Lung (tissue), 12 donors: Measurements from ENCODE around the gene CDH13. TPM values are rescaled to one million over a fixed set of nuclear protein-coding genes. Genes with fewer than 3 reads are reported as not detected.

ENCODE experiments used
- ATAC-seq: fragments of 200-7000 bp; cut with Tn5 transposase; one replicate; pipeline ENCODE4 v1.9.1; 2020; ENCODE audit warnings: moderate number of reproducible peaks; ENCODE audit not compliant: insufficient read depth, low FRiP score
- DNase-seq, 3 donors: peaks; one replicate each; pipeline ENCODE4 v3.0.0-alpha.2; 2013 to 2017
- H3K27ac ChIP-seq, 2 donors: one replicate each; pipeline ENCODE4 v1.5.1; 2013; ENCODE audit warnings: mild to moderate bottlenecking in 2 of 2, moderate library complexity in 2 of 2, control low read depth in 1 of 2, inconsistent platforms in 1 of 2, low read depth in 1 of 2, low read length in 1 of 2
- H3K27me3 ChIP-seq, 3 donors: one replicate each; pipeline ENCODE4 v1.5.1; 2013; ENCODE audit warnings: low read length in 2 of 3; ENCODE audit not compliant: control insufficient read depth in 3 of 3, insufficient read depth in 3 of 3
- H3K36me3 ChIP-seq, 4 donors: one replicate each; pipeline ENCODE4 v1.5.1; 2013; ENCODE audit warnings: low read length in 4 of 4, mild to moderate bottlenecking in 1 of 4, moderate library complexity in 1 of 4; ENCODE audit not compliant: control insufficient read depth in 4 of 4, insufficient read depth in 4 of 4
- H3K4me1 ChIP-seq, 5 donors: one replicate each; pipeline ENCODE4 v1.5.1; 2013; ENCODE audit warnings: low read length in 5 of 5, mild to moderate bottlenecking in 2 of 5, moderate library complexity in 1 of 5; ENCODE audit not compliant: control insufficient read depth in 5 of 5, insufficient read depth in 5 of 5
- H3K4me3 ChIP-seq: one replicate; pipeline ENCODE4 v1.5.1; 2013; ENCODE audit warnings: mild to moderate bottlenecking, control low read depth, moderate library complexity
- H3K9ac ChIP-seq, 2 donors: one replicate each; pipeline ENCODE4 v1.5.1; 2013; ENCODE audit warnings: low read length in 2 of 2, control low read depth in 1 of 2; ENCODE audit not compliant: insufficient read depth in 1 of 2
- H3K9me3 ChIP-seq, 4 donors: one replicate each; pipeline ENCODE4 v1.5.1; 2013; ENCODE audit warnings: low read length in 3 of 4, mild to moderate bottlenecking in 1 of 4, moderate library complexity in 1 of 4; ENCODE audit not compliant: control insufficient read depth in 4 of 4, insufficient read depth in 3 of 4
- WGBS, 2 donors: extraction: QIAGEN DNeasy Blood & Tissue Kit; methylation state at CpG; one replicate each; pipeline ENCODE4 v1.1.7; 2013; 5-methylcytosine and 5-hydroxymethylcytosine counted together
- polyA plus RNA-seq, 2 donors: library from polyadenylated mRNA; stranded (reverse); fragments of 200-250 nt; gene quantifications; one replicate each; pipeline ENCODE4 v1.2.1, GENCODE V29; 2013
- total RNA-seq, 2 donors: library from RNA; depleted of rRNA in 1 of 2; stranded (reverse); fragments of >200 nt in 1 of 2; gene quantifications; one replicate each; pipeline ENCODE4 v1.2.1, GENCODE V29; 2014 to 2021
- TF ChIP-seq, protein P1 (sequence below): IDR thresholded peaks from 2 replicates; pipeline ENCODE4 v1.5.1; 2012; ENCODE audit warnings: mild to moderate bottlenecking; ENCODE audit errors: control extremely low read depth, extremely low read depth
- donor health status: control.
- donor health status: control.
- donor health status: Bipolar disorder and iron deficiency.
- donor health status: healthy.
- donor health status: DM: yes; HTN: yes; CAD: no.

The CDH13 gene
- total and polyA plus RNA-seq, 4 donors, result 2.1 to 12.3 (median 7.3) TPM

DNA sequence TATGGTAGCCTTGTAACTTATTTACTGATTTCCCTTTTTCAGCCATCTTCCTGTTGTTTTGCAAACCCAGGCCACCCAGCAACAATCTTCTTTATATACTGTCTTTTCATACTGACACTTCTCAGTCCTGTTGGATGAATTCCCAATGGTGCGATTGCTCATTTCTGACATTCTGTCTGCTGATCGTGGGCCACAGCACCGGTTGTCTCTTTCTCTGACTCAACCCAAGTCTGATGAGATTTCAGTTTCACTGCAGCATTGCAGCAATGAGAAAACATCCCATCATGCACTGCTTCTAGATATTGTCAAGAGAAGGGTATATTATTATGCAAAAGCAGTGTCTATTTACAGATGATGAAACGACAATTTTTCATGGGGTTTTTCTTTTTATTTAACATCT lies 831.8 kb downstream of the CDH13 start:
- H3K27ac ChIP-seq, result no peak overlapping the region
- DNase-seq (no peak), ATAC-seq (no peak)
- H3K36me3 ChIP-seq, result no peaks in the 10 kb centered on the region
- peaks cover 0 to 3% (median 0%) of the 10 kb centered on the region in 3 donors for H3K27me3 ChIP-seq
- H3K9ac ChIP-seq, result no peak overlapping the region
- H3K9me3 ChIP-seq, result no peaks in the 10 kb centered on the region
- H3K4me1 ChIP-seq, result no peaks in the 10 kb centered on the region
- TF ChIP-seq, protein P1, sequence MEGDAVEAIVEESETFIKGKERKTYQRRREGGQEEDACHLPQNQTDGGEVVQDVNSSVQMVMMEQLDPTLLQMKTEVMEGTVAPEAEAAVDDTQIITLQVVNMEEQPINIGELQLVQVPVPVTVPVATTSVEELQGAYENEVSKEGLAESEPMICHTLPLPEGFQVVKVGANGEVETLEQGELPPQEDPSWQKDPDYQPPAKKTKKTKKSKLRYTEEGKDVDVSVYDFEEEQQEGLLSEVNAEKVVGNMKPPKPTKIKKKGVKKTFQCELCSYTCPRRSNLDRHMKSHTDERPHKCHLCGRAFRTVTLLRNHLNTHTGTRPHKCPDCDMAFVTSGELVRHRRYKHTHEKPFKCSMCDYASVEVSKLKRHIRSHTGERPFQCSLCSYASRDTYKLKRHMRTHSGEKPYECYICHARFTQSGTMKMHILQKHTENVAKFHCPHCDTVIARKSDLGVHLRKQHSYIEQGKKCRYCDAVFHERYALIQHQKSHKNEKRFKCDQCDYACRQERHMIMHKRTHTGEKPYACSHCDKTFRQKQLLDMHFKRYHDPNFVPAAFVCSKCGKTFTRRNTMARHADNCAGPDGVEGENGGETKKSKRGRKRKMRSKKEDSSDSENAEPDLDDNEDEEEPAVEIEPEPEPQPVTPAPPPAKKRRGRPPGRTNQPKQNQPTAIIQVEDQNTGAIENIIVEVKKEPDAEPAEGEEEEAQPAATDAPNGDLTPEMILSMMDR, result no peak
- H3K4me3 ChIP-seq, result no peak overlapping the region
- WGBS, 2 donors, result 80 to 81% methylated on average over 4 of the region's 4 CpGs

DNA sequence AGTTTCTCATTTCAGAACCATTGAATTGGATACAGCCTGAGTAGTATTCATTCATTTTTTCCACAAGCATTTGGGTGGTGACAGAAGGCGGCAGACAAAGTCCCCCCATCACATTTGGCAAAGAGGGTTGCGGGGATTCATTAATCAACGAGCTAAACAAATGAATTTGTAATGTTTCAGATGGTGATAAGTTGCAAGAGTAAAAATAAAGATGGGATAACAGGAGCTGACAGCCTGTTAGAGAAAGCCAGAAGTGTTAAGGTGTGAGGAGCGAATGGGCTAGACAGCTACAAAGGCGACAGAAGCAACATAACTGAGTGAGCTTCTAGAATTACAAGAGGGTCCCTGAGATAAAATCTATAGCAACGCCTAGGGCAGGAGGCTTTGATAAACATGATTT lies 838.2 kb downstream of the CDH13 start:
- H3K4me3 ChIP-seq, result no peak overlapping the region
- peaks cover 0 to 3% (median 0%) of the 10 kb centered on the region in 3 donors for H3K27me3 ChIP-seq
- H3K27ac ChIP-seq, result no peak overlapping the region
- H3K9ac ChIP-seq, result no peak overlapping the region
- 54 to 67% methylated on average over 6 of the region's 6 CpGs for WGBS, 2 donors
- TF ChIP-seq, protein P1, result no peak
- ATAC-seq (no peak), DNase-seq (no peak)
- no peaks in the 10 kb centered on the region for H3K4me1 ChIP-seq
- H3K36me3 ChIP-seq, result no peaks in the 10 kb centered on the region
- H3K9me3 ChIP-seq, result no peaks in the 10 kb centered on the region

DNA sequence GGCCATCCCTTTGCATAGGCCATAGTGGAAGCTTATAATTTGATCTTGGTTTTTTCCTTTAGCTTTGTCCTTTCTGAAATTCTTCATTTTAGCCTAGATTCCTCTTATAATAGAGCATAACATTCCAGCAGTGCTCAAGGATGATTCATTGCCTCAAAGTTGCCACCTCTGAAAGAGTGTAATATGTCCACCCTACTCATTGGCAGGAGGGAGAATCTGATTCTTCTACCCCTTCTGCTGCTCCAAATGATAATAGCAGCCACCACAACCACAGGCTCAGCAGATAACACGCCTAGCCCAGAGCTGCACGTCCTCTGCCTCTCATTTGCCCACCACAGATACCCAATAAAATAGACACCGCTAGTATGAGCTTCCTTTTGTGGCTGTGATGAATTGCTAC lies 843.6 kb downstream of the CDH13 start:
- DNase-seq, result no peak
- Histone ChIP-seq H3K27me3 (no peaks in the 10 kb centered on the region), H3K9ac (no peak overlapping the region), H3K27ac (no peak overlapping the region), H3K4me1 (peaks cover 0 to 3% (median 0%) of the 10 kb centered on the region in 5 donors), H3K9me3 (no peaks in the 10 kb centered on the region), H3K36me3 (no peaks in the 10 kb centered on the region), H3K4me3 (no peak overlapping the region)
- 71 to 80% methylated on average over 3 of the region's 3 CpGs for WGBS, 2 donors
- TF ChIP-seq, protein P1, result no peak
- ATAC-seq, result no peak

DNA sequence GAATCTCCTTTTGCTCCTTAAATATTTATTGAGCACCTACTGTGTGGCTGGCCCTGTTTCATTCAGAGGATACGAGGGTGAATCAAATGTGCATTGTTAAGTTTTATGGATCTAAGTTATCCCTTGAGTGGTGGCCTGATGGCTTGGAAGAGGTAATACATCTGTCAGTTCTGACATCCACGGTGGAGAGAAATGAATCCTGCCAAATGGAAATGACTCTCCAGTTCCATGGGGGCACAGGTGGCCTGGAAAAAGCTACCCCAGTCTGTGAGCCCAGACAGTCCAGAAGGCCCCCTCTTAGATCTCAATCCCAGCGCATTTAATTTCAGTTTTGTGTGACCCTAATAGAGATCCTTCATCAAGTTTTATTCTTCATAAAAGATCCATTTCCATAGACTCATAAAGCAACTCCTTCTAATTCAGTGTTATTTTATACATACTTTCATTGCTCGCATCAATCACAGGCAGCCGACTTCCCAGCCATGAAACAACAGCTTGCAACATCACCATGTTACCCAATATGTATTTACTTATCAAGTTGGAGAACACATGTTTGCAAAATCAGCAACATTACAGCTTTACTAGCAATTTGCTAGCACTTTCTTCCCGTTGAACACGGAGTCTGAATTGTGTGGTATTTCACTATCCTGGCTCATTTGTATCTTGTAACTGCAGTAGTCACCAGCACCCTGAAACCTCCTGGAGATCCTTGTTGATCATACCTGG lies 846.2 kb downstream of the CDH13 start:
- Histone ChIP-seq H3K4me1 (peaks cover 0 to 8% (median 2%) of the 10 kb centered on the region in 5 donors), H3K36me3 (no peaks in the 10 kb centered on the region), H3K27me3 (no peaks in the 10 kb centered on the region), H3K9me3 (no peaks in the 10 kb centered on the region), H3K4me3 (no peak overlapping the region), H3K27ac (no peak overlapping the region), H3K9ac (no peak overlapping the region)
- TF ChIP-seq, protein P1, result no peak
- ATAC-seq (no peak), DNase-seq (peak in 2 of 3 donors; percentile 66 to 89)
- 49 to 60% methylated on average over 7 of the region's 7 CpGs for WGBS, 2 donors
